HG03354 (cell line): ENCODE results near the gene ARTN.

Experiments used
- ATAC-seq: cut with Tn5 transposase; IDR thresholded peaks from one replicate; pipeline ENCODE4 v1.9.1; 2021; ENCODE audit warnings: mild to moderate bottlenecking; ENCODE audit not compliant: unreplicated experiment, poor library complexity, severe bottlenecking

The ARTN gene

GRCh38 chr1:43981135-43981491 lies 47.5 kb downstream of the ARTN start:
- no peak for ATAC-seq

DNA sequence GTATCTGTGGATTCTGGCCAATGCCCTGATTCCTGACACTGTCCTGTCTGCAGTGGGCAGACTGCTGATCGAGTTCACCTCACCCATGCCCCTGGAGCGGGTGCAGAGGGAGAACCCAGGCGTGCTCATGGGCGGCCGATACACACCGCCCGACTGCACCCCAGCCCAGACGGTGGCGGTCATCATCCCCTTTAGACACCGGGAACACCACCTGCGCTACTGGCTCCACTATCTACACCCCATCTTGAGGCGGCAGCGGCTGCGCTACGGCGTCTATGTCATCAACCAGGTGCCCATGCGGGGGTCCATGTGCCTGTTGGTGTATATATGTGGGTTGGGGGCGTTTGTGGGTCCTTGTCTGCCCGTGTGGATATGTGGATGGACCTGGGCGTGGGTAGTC lies 48.0 kb downstream of the ARTN start:
- no peak for ATAC-seq

DNA sequence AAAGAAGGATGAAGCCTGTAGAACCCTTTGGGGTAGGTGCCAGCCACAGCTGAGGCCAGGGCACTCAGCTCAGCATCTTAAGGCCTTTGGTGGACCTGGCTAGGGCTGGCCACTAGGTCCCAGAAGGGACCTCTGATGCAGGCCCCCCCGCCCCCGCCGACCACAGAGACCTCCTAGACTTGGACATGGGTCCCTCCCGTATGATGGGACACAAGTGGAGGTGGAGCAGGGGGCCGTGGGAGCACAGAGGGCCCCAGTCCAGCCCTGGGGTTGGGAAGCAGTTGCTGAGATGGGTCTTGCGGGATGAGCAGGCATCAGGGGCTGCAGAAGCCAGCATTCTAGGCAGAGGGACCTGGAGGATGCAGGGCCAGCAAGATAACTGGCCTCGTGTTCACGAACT lies 48.6 kb downstream of the ARTN start:
- no peak for ATAC-seq

DNA sequence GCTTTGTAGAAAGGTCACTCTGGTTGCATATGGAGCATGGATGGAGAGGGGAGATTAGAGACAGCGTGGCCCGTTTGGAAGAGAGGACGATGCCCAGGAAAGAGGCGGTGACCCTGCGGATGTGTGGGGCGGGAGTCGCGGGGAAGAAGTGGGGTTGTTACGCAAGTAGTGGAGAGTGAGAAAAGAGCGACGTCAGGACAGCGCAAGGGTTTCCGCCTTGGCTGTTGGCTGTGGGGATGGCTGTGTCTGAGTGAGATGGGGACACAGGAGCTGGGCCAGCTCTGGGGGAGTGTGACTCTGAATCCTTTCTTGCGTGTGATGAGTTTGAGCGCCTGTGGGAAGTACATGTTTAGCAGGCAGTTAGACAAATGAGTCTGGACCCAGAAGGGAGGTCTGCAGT lies 49.2 kb downstream of the ARTN start:
- ATAC-seq: no peak

- no peak for ATAC-seq
These were observed 49.8 kb downstream of the ARTN start for GRCh38 chr1:43983253-43983899.

GRCh38 chr1:43984855-43985254 lies 51.3 kb downstream of the ARTN start:
- ATAC-seq: no peak

- no peak for ATAC-seq
These were observed 52.5 kb downstream of the ARTN start for GRCh38 chr1:43985984-43986595.

- no peak for ATAC-seq
These were observed 53.1 kb downstream of the ARTN start for GRCh38 chr1:43986712-43987111.
